Measurements from ENCODE around the gene CASR.

DNA sequence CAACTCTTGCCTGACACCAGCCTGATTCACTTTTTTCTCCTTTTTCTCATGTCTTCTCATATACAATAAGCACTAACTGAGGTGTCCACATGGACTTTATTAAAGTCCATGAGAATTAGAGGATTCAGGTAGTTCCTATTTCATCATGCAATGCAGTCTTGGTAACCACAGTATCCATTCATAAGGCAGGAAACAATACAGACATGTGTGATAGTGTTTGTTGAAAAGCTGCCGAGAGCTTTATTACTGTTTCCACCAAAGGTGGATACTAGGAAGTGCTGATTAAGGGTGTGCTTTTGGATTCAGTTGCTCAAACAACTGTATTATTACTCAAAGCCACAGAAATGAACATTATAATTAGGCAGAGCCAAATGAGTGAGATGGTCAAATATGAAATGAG is 5.3 kb downstream of the CASR start:
- TF ChIP-seq EZH2 (IDR thresholded peaks at IDR 0.05; ENCODE audit: low read length, unreplicated experiment), result no peak
- TF ChIP-seq, protein P1, sequence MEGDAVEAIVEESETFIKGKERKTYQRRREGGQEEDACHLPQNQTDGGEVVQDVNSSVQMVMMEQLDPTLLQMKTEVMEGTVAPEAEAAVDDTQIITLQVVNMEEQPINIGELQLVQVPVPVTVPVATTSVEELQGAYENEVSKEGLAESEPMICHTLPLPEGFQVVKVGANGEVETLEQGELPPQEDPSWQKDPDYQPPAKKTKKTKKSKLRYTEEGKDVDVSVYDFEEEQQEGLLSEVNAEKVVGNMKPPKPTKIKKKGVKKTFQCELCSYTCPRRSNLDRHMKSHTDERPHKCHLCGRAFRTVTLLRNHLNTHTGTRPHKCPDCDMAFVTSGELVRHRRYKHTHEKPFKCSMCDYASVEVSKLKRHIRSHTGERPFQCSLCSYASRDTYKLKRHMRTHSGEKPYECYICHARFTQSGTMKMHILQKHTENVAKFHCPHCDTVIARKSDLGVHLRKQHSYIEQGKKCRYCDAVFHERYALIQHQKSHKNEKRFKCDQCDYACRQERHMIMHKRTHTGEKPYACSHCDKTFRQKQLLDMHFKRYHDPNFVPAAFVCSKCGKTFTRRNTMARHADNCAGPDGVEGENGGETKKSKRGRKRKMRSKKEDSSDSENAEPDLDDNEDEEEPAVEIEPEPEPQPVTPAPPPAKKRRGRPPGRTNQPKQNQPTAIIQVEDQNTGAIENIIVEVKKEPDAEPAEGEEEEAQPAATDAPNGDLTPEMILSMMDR (conservative IDR thresholded peaks at IDR 0.05; ENCODE audit: low read depth, low read length), result no peak

Data from PC-3 (cell line).